GM18520 (cell line): ENCODE measurements around the gene GPR39.
"Not testable (repeated sequence)": the region's sequence is repeated elsewhere in the genome, so short reads cannot be mapped to it uniquely, and the experiment has no call there.

Experiments
- ATAC-seq: cut with Tn5 transposase; IDR thresholded peaks from one replicate; pipeline ENCODE4 v1.9.1; 2021; ENCODE audit not compliant: unreplicated experiment

GPR39 gene

DNA sequence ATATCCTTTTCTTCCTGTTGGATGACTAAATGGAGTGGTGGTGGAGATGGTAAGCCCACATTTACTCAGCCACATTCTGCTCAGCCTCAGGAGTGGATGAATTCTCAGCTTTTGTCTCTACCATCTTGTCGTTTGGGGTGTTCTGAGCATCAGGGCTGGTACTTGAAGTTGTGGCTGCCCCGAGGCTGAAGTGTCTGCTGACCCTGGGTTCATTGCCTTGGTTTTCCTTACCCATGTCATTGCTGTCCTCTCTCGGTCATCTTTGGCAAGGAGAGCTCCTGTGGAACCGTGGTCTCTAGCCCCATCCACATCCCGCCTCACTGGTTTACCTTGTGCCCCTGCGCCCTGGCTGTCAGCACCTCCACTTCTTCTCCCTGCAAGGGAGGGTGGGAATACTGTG is 71.9 kb downstream of the GPR39 start:
- ATAC-seq, result no peak

DNA sequence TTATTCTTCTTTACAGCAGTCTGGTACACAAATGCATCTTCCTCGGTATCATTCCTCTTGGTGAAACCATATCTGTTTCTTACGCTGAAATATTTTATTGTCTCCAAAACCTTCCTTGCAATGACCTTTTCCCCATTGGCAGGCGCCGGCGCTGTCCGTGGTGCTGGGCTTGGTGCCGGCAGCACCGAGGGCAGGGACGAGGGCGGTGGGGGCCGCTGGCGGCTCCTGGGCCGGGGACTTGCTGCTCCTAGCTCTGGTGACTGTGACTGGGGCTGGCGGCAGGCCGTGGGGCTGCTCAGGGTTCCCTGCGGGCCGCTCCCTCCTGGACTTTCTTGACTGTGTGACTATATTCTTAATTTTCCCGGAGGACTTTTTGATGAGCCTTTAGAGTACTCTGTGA is 72.5 kb downstream of the GPR39 start:
- ATAC-seq, result no peak

DNA sequence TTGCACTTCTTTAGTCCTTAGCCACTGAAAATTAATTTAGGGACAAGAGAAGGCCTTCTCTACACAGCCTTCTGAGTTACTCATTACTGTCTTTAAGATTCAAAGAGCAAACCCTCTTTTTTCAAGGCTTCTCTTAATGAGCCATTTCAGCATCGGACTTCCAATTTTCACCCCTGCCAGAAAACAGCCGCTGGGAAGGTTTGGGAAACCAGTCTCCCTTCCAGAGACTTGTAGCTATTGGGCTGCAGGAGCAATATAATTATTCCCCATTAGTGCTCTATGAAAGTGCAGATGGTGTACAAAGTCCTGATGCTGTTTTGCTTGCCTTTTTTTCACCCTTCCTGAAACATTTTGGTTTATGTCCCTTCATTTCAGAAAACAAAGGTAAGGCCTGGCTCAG is 79.3 kb downstream of the GPR39 start:
- ATAC-seq, result no peak

DNA sequence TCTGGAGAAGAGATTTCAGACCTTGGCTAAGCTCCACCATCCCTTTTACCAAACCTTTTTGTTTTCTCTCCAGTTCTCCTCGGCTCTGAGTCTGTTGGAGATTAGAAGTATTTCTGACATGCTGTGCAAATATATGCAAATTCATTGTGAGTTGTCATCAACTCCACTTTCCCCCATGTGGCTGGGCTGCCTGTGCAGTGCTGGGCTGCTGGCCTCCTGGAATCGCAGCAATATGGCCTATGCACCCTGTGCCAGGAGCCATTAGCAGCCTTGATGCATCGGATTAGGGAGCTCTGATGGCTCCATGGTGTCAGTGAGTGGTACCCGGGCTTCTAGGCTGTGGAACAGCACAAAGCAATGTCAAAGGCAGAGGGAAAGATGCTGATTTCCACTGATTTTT is 80.0 kb downstream of the GPR39 start:
- ATAC-seq, result no peak

DNA sequence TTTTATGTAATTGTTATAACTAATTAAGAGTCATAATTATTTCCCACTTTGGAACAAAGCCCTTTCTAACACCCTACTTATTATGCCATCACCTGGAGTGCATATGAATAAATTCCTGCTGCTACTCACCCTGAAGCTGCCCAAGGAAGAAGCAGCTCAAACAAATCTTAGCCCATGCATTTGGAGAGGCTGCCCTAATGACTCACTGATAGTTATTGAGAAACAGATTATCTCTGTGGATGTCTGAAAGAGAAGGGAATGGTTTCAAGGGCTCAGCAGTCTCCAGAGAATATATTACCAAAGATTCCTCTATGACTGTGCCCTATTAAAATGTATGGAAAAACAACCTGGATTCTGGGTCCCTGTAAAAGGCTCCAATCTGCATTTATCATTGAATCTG is 81.0 kb downstream of the GPR39 start:
- ATAC-seq, result no peak

DNA sequence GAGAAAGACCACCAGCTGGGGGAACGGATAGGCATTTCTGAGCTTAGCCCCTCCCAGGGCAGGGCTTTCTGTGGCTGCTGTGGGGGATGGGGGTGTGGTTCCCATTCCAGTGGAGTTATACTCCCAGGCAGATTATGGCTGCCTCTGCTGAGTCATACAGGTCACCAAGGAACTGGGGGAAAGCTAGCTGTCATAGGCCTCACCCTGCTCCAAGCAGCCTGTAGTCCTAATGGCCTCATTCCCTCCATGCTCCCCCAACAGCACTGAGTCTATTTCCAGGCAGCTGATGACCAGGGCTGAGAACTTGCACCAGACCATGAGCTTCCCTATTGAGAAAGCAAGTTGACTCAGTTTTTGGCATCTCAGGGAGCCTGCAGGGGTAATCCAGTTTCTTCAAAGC is 87.1 kb downstream of the GPR39 start:
- ATAC-seq, result no peak

DNA sequence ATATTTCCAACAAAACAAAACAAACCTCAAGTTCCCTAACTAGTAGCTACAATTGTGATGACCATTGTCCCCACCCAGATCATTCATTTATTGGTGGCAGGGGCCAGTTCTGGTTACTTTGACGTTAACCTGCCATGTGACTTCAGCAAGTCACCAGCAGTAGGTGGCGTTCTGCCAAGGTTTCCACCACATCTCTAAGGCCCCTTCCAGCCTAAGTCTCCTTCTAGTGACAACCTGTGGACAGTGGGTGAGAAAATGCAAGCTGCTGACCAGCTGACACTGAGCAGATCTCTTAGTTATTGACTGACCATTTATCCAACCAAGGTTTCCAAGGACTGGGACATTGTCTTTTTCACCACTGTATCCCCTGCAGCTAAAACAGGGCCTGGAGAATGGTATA is 98.4 kb downstream of the GPR39 start:
- no peak for ATAC-seq

DNA sequence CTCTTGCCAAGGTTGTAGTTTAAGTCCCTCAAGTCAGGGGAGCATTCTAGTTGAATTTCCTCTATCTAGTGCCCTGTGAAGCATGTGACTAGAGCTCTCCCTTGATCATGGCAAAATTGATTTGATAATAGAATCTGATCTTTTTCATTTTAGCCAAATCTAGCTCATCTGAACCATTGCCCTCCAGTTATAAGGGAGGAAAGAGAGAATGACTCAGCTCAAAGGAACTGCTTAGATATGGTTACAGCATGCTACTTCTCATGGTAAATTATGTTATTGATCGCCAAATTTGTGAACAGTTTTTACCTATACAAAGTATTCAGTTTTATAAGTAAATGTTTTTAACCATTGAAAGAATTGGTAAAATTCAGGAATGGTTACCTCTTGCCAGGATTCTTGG is 100.8 kb downstream of the GPR39 start:
- ATAC-seq, result no peak

DNA sequence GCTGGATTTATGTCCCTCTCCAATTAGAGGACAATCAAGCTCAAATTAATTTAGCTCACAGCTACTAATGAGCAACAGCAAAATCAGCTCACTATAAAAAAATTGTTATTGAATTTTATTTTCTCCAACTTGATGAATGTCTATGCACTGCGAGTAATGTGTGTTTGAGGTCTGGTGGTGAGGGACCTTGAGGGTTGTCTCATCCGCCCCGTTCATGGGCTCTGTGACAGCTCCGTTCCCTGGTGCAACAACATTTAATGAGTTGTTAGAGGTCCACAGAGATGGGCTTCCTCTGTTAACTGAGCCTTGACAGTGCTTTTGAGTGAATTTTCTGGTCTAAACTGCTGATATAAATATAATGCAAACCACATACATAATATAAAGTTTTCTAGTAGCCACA is 101.7 kb downstream of the GPR39 start:
- ATAC-seq, result no peak

DNA sequence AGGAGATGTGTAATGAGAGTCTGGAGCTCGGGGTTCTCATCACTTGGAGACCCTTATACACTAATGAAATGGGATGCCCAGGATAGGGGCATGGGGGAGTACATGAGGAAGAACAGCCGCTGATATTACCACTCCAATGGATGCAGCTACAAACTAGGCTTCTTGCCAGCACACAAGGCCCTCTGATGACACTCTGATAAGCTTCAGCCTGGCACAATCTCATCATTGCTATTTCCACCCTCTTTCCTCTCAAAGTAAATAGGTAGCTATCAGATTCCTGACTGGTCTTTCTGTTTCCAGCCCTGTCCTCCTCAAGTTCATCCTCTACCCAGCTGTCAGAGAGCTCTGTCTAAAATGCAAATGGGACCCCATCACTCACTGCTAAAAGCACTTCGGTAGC is 103.0 kb downstream of the GPR39 start:
- no peak for ATAC-seq

DNA sequence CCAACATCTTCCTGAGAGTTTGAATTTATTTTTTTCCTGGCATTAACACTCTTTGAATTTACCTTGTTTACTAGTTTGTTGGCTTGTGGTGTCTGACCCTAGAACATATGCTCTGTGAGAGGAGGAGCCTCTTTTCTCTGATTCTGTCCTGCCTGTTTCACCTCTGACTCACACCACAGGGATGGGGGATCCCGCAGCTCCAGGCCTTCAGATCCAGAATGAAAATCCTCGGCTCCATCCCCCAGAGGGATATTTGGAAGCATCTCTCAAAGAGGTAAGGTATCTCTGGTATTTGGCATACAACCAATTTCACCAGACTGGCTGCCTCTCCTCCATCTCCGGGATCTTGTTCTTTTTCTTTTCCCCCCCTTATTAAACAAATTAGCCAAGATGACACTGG is 104.7 kb downstream of the GPR39 start:
- ATAC-seq, result no peak

DNA sequence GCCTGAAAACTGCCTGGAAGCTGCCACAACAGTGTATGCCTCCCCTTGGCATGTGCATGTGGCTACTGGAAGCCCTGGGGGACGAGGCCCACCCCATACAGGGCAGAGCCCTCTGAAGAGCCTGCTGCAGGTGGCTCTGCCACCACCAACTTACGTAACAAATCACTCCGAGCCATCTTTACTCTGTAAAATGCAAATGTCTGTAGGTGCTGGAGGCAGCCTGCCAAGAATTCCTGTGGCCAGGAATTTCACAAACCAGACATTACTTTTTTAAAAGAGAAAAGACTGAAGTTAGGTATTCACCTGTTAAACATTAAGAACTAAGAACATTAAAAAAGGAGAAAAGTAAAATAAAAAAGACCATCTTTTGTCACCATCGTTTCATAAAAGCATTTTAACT is 106.3 kb downstream of the GPR39 start:
- ATAC-seq, result no peak

DNA sequence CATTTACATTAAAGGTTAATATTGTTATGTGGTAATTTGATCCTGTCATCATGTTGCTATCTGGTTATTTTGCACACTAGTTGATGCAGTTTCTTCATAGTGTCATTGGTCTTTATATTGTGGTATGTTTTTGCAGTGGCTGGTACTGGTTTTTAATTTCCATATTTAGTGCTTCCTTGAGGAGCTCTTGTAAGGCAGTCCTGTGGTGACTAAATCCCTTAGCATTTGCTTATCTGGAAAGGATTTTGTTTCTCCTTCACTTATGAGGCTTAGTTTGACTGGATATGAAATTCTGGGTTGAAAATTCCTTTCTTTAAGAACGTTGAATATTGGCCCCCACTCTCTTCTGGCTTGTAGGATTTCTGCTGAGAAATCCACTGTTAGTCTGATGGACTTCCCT is 120.5 kb downstream of the GPR39 start:
- not testable (repeated sequence) for ATAC-seq

DNA sequence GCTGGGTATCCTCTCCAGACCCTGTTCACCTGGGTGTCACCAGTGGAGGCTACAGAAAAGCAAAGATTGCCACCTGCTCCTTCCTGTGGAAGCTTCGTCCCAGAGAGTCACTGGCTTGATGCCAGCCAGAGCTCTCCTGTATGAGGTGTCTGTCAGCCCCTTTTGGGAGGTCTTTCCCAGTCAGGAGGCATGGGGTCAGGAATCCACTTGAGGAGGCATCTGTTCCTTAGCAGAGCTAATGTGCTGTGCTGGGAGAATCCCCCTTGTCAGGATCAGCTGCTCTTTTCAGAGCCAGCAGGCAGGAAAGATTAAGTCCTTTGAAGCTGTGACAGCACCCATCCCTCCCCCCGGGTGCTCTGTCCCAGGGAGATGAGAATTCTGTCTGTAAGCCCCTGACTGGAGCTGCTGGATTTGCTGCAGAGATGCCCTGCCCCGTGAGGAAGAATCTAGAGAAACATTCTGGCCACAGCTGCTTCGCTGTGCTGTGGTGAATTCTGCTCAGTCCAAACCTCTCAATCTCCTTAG is 121.8 kb downstream of the GPR39 start:
- ATAC-seq, result no peak

DNA sequence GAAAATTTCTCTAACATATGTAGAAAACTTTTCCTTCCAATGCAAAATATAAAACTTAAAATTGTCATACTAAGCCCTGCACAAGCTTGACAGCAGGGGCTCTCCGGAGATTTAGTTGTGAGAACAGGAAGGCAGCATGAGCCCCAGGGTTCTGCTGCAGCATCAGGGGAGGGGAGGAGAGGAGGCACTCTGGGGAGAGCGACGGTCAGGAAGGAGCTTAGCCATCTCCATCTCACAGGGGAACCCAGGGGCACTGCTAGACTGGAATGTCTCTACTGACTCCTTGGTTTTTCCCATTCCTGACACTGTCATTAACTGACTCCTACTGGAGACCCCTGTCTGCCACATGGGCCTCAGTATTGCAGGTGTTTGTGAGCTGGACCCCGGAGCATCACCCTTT is 123.6 kb downstream of the GPR39 start:
- ATAC-seq, result no peak

DNA sequence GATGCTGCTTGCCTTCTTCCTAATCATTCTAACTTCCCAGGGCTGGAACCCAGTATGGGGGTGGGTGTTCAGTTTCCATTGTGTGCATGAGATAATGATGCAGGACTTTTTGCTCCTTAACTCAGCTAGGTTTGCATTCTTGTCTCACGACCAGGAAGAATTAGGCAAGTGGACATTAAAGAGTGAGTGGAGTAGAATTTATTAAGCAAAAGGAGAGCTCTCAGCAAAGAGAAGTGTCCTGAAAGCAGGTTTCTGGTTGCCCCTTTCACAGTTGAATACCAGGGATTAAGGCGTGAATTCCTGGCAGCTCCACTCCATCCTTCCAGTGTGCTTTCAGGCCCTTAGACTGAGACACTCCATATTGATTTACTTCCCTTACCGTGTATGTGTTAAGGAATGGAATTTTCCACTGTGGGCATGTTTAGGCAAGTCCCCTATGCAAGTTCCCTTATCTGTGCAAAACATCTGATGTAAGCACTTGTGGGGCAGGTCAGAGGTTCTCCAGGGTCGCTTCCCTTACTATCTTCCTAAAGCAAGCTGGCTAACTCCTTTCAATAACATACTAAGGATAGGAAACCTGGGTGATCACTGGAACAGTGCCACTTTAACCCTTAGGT is 126.5 kb downstream of the GPR39 start:
- ATAC-seq, result no peak

DNA sequence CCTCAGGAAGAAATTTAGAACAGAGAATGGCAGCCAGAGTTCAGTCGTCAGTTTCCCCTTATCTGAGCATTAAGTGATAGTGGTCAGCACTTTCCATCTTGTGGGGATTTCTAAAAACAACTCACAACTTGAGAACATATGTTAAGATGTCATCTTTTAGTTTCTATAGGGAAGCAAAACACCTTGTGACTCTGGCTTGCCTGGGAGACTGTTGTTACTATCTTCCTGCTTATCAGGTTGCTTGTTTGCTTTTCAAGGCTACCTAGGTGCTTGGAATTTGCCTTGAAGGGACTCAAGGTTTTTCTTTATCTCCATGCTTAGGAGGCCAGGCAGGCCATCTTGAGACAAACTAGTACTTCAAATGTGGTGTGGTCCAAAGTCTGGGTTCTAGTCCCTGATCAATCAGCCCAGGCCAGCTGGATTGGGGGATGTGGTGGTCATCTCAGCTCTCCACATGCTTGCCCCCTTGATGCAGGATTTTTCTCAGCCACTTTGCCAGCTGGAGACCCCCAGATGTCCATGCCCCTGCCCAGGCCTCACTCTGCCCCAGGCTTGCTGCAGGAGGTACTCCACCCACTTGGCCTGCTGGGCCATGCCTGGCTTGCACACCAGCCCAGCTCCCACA is 127.5 kb downstream of the GPR39 start:
- ATAC-seq, result no peak

DNA sequence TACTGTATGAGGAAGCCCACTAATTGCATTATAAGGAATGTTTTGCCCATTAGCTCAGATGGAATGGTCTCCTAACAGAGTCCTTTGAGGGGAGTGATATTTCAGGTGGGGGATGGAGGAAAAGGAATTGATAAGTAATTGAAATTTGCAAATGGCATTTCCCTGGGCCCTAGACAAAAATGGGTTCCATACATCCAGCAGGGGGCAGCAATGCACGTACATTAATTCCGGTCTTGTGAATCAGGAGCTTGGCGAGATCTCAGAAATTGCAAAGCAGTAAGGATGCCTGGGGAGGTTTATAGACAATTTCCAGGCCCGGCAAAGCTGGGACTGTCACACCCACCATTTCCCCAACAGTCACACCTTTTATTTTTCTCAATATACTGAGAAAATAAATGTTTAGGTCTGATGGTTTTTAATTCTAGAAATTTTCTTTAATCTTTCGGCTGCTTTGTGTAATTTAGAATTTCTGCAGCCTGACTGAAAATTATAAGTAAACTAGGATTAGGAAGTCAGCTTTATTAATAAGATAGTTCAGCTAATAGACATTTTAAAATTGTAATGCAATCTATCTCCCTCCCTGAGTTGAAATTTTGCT is 130.6 kb downstream of the GPR39 start:
- no peak for ATAC-seq

DNA sequence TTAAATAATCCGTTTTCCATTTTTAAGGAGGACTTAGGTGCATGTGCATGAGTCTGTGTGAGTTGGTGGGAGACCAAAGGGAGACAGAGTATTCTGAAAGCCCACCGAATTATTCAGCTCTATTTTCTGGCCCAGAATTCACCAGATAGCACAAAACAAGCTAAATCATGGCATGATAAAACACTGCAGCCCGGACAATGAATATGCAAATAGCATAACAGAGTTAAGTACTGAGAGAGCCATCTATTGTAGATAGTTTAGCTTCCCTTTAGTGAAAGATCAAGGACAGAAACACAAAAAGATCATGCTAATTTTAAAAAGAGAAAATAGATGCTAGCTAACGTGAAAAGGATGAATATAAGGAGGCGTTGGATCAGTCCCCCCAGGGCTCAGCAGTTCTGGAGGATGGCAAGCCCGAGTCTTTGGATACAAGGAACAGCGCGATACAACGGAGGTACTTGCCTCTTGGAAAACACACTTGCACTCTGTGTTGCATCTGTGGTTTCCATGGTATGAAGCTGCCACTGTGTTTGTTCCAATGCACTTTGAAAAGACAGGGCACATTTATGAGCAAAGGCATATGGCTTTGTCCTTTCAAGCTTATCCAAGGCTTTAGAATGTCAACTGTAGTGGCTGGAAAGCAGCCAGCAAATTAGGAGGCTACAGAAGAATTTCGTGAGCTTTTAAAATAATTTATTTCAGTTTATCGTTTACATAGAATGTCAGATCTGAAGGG is 133.5 kb downstream of the GPR39 start:
- ATAC-seq, result no peak

DNA sequence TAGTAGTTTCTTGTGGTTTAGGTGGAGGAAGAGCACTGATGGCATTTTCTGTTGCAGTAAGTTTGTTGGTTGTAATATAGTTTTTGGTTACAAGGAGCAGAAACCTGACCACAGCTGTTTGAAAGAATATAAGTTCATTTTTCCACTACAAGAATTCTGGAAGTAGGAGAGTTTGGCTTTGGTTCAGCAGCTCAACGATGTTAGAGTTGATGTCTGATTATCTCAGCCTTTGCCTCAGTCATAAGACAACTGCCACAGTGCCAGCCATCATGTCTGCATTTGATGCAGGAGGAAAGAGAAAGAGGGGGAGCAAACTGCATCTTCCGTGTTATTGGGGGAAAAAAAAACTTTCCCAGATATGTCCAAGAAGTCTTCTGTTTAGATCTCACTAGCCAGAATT is 134.3 kb downstream of the GPR39 start:
- ATAC-seq, result no peak

DNA sequence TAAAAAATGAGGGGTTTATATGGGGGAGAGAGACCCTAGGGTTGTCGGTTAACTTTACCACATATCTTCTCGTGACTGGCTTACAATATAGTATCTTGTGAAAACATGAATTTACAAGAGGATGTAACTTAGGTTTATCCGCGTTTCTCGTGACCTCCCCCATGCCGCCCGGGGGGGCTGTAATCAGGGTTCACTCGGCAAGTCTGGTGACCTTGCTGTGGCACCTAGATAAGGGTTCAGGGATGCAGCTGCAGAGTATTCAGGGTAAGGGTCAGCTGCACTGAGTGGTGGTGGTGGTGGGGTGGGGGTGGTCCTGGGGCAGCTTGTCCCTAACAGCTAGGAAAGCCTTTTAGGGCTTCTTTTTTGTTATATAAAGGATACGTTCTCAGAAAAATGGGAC is 141.1 kb downstream of the GPR39 start:
- no peak for ATAC-seq

DNA sequence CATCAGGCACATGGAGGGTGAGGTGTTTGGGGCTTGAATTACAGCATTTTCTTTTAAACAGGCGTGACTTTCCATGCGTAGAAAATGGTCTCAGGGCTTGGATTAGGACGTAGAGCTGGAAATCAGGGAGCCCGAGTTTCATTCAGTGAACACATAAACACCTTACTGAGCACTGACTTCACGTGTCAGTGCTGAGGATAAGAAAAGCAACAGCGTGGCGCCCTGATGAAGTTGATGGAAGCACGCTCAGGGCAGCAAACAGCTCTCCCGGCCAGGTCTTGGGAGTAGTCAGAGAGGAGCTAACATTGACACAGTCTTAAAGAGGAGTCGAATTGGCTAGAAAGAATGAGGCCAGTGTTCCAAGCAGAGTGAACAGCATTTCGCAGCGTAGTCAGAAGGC is 142.7 kb downstream of the GPR39 start:
- no peak for ATAC-seq
